Esophagus squamous epithelium (tissue), 5 donors: ENCODE results near the gene SPATS2. TPM values are rescaled to one million over a fixed set of nuclear protein-coding genes. Genes with fewer than 3 reads are reported as not detected.

ENCODE experiments used
- DNase-seq: peaks from one replicate; lab custom pipeline; 2025; lab: John Stamatoyannopoulos, UW
- H3K27ac ChIP-seq, 4 donors: fragments of 200-600 bp; sonication (generic); one replicate each; pipeline ENCODE4 v1.5.1; 2016 to 2019; ENCODE audit warnings: mild to moderate bottlenecking in 1 of 4
- H3K27me3 ChIP-seq, 4 donors: fragments of 200-600 bp; sonication (generic); 1 replicate in 3 of 4; 2 replicates in 1 of 4; pipeline versions ENCODE4 v1.5.1 to v1.6.0; 2017 to 2021; ENCODE audit warnings: antibody characterized with exemption in 1 of 4
- H3K36me3 ChIP-seq, 3 donors: fragments of 200-600 bp; sonication (generic); one replicate each; pipeline ENCODE4 v1.5.1; 2016 to 2019
- H3K4me1 ChIP-seq, 3 donors: fragments of 200-600 bp; sonication (generic); one replicate each; pipeline ENCODE4 v1.5.1; 2017 to 2019
- H3K4me3 ChIP-seq, 4 donors: fragments of 200-600 bp; sonication (generic); 1 replicate in 3 of 4; 2 replicates in 1 of 4; pipeline ENCODE4 v1.5.1; 2016 to 2019; ENCODE audit warnings: mild to moderate bottlenecking in 2 of 4, moderate library complexity in 1 of 4
- H3K9me3 ChIP-seq, 3 donors: fragments of 200-600 bp; sonication (generic); one replicate each; pipeline ENCODE4 v1.5.1; 2016 to 2019
- POLR2A ChIP-seq, 4 donors: fragments of 450-650 bp; IDR thresholded peaks; one replicate each; pipeline ENCODE4 v1.6.1; 2017; ENCODE audit warnings: antibody characterized with exemption in 4 of 4, mild to moderate bottlenecking in 4 of 4, moderate library complexity in 3 of 4
- WGBS, 2 donors: methylation state at CpG; one replicate each; pipeline ENCODE4 v1.1.5; 2018; 5-methylcytosine and 5-hydroxymethylcytosine counted together
- intact Hi-C: fragments of 100-400 bp; cut with DNase I; formaldehyde crosslinking; loops from one replicate; pipeline ENCODE4 v1.15.0; 2022
- total RNA-seq, 4 donors: library from RNA; depleted of rRNA; stranded (reverse); fragments of >200 nt; gene quantifications; one replicate each; pipeline ENCODE4 v1.1.0, GENCODE V29; 2016
- TF ChIP-seq, protein P1 (sequence below), 6 experiments: fragments of 450-650 bp in 4 of 6; fragments of 200-600 bp in 2 of 6; sonication (generic) in 2 of 6; IDR thresholded peaks; one replicate each; pipeline ENCODE4 v1.5.1; 2016 to 2019; ENCODE audit warnings: antibody characterized with exemption in 6 of 6, mild to moderate bottlenecking in 4 of 6, moderate library complexity in 4 of 6
- donor health status: DM: yes; HTN: yes; CAD: no.

The SPATS2 gene
- total RNA-seq, 4 donors from 2014 or later = 4.8 to 9.8 (median 8.5) TPM

DNA sequence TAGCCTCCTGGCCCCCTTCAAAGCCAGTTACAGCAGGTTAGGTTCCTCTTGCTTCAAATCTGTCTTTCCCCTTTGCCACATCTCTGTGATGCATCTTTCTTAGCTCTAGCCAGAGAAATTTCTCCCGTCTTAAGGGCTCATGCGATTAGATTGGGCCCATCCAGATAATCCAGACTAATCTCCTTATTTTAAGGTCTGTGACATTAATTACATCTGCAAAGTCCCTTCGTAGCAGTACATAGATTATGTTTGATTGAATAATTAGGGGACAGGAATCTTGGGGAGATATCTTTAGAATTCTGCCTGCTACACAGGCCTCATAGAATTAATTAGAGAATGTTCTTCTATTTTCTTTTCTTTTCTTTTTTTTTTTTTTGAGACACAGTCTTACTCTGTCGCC is 79.3 kb downstream of the SPATS2 start:
- H3K27ac ChIP-seq = no peak overlapping the region
- H3K9me3 ChIP-seq = no peaks in the 10 kb centered on the region
- no peaks in the 10 kb centered on the region for H3K27me3 ChIP-seq
- H3K4me1 ChIP-seq = no peaks in the 10 kb centered on the region
- intact Hi-C loops = no loop called here
- TF ChIP-seq POLR2A (IDR thresholded peaks at IDR 0.05) = no peak
- TF ChIP-seq, protein P1, sequence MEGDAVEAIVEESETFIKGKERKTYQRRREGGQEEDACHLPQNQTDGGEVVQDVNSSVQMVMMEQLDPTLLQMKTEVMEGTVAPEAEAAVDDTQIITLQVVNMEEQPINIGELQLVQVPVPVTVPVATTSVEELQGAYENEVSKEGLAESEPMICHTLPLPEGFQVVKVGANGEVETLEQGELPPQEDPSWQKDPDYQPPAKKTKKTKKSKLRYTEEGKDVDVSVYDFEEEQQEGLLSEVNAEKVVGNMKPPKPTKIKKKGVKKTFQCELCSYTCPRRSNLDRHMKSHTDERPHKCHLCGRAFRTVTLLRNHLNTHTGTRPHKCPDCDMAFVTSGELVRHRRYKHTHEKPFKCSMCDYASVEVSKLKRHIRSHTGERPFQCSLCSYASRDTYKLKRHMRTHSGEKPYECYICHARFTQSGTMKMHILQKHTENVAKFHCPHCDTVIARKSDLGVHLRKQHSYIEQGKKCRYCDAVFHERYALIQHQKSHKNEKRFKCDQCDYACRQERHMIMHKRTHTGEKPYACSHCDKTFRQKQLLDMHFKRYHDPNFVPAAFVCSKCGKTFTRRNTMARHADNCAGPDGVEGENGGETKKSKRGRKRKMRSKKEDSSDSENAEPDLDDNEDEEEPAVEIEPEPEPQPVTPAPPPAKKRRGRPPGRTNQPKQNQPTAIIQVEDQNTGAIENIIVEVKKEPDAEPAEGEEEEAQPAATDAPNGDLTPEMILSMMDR (IDR thresholded peaks at IDR 0.05) = no peak
- H3K4me3 ChIP-seq = no peak overlapping the region
- H3K36me3 ChIP-seq = no peaks in the 10 kb centered on the region
- DNase-seq = no peak
- WGBS, 2 donors = 90 to 95% methylated on average over 4 of the region's 4 CpGs

DNA sequence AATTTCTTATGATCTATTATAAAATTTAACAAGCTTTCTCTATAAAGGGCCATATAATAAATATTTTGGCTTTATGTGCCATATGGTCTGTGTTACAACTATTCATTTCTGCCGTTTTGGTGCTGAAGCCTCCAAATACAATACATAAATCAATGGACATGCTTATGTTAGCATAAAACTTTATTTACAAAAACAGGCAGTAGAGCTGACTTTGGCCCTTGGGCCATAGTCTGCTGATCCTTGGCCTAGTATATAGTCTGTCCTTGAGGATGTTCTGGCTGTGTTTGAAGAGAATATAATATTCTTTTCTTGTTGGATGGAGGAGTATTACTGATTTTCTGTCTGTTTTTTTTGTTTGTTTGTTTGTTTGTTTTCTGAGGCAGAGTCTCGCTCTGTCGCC is 81.6 kb downstream of the SPATS2 start:
- 92 to 93% methylated on average over 3 of the region's 3 CpGs for WGBS, 2 donors
- H3K4me3 ChIP-seq = no peak overlapping the region
- no peaks in the 10 kb centered on the region for H3K36me3 ChIP-seq
- TF ChIP-seq, protein P1 (IDR thresholded peaks at IDR 0.05) = no peak
- no peak for TF ChIP-seq POLR2A (IDR thresholded peaks at IDR 0.05)
- no peaks in the 10 kb centered on the region for H3K27me3 ChIP-seq
- intact Hi-C loops = no loop called here
- DNase-seq = no peak
- no peak overlapping the region for H3K27ac ChIP-seq
- no peaks in the 10 kb centered on the region for H3K4me1 ChIP-seq
- H3K9me3 ChIP-seq = no peaks in the 10 kb centered on the region

DNA sequence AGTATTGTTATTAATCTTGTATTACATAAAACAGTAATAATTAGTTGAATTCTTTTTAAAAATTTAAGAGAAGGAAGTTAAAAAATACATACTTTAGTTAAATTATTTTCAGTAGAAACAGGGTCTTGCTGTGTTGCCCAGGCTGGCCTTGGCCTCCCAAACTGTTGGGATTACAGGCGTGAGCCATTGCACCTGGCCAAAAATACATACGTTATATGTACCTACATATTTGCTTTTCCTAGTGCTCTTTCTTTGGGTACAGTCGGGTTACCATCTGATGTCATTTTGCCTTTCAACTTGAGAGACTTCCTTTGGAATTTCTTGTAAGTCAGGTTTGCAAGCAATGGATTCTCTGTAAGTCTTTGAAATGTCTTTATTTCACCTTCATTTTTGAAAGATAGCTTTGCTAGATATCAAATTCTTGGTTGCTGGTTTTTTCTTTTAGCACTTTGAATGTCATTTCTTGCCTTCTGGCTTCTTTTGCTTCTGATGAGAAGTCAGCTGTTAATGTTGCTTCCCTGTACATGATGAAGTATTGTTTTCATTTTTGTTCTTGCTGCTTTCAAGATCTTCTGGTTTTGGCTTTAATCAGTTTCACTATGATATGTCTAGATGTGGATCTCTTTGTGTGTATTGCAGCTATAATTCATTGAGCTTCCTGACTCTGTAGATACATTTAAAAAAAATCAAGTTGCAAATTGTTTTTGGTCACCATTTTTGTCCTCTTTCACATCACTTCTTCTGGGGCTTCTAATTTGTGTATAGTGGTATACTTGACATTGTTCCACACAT is 84.4 kb downstream of the SPATS2 start:
- WGBS, 2 donors = 55 to 84% methylated on average over 3 of the region's 3 CpGs
- H3K36me3 ChIP-seq = no peaks in the 10 kb centered on the region
- no peaks in the 10 kb centered on the region for H3K4me1 ChIP-seq
- intact Hi-C loops = no loop called here
- H3K27me3 ChIP-seq = no peaks in the 10 kb centered on the region
- H3K27ac ChIP-seq = no peak overlapping the region
- TF ChIP-seq, protein P1 (IDR thresholded peaks at IDR 0.05) = no peak
- TF ChIP-seq POLR2A (IDR thresholded peaks at IDR 0.05) = no peak
- H3K9me3 ChIP-seq = no peaks in the 10 kb centered on the region
- no peak overlapping the region for H3K4me3 ChIP-seq
- no peak for DNase-seq

DNA sequence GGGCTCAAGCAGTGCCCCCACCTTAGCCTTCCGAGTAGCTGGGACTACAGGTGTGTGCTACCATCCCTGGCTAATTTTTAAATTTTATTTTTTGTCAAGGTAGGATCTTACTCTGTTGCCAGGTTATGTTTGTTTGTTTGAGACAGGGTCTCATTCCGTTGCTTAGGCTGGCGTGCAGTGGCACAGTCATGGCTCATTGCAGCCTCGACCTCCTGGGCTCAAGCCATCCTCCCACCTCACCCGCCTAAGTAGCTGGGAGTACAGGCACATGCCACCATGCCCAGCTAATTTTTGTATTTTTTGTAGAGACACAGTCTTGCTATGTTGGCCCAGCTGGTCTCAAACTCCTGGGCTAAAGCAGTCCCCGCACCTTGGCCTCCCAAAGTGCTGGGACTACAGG is 88.2 kb downstream of the SPATS2 start:
- Histone ChIP-seq H3K4me1 (no peaks in the 10 kb centered on the region), H3K36me3 (no peaks in the 10 kb centered on the region), H3K27ac (no peak overlapping the region), H3K4me3 (no peak overlapping the region), H3K9me3 (no peaks in the 10 kb centered on the region), H3K27me3 (no peaks in the 10 kb centered on the region)
- intact Hi-C loops = no loop called here
- TF ChIP-seq, protein P1 (IDR thresholded peaks at IDR 0.05) = no peak
- TF ChIP-seq POLR2A (IDR thresholded peaks at IDR 0.05) = no peak
- no peak for DNase-seq
- WGBS, 2 donors = 94 to 96% methylated on average over 6 of the region's 6 CpGs

DNA sequence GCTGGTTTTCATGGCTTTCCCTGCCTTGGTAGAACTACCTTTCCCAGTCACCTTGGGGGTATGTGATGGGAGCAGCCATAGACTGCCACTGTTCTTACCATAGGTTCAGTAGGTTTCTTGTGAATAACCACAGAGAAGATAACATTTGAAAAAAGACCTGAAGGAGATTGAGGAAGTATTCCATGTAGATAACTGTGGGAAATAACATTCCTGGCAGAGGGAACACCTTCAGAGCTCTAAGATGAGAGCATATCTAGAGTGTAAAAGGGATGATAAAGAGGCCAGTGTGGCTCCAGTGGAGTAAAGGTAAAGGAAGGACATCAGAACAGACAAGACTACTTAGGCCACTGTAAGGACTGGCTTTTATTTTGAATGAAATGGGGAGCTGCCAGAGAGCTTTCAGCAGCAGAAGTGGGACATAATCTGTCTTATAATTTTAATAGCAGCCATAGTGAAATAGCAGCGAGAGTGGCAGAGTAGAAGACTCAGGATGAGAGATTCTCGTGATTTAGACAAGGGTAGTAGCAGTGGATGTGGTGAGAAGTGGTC is 88.9 kb downstream of the SPATS2 start:
- H3K4me3 ChIP-seq = no peak overlapping the region
- no peaks in the 10 kb centered on the region for H3K36me3 ChIP-seq
- intact Hi-C loops = no loop called here

More for the DNA sequence above, 88.9 kb downstream of the SPATS2 start:
- TF ChIP-seq POLR2A (IDR thresholded peaks at IDR 0.05) = no peak
- TF ChIP-seq, protein P1 (IDR thresholded peaks at IDR 0.05) = no peak
- Histone ChIP-seq H3K27ac (no peak overlapping the region), H3K9me3 (no peaks in the 10 kb centered on the region), H3K27me3 (no peaks in the 10 kb centered on the region), H3K4me1 (no peaks in the 10 kb centered on the region)
- no peak for DNase-seq
- WGBS, 2 donors = 91 to 96% methylated on average over 2 of the region's 2 CpGs
